MM.1S (cell line): Measurements from ENCODE around the gene KL.

Experiments used
- DNase-seq: peaks from one replicate; pipeline ENCODE4 v3.0.0-alpha.2; 2015
- H2AFZ ChIP-seq: fragments of 300-600 bp; sonication (generic); 2 replicates; pipeline ENCODE4 v1.6.0; 2016; ENCODE audit warnings: antibody characterized with exemption, low read length
- H3F3A ChIP-seq: fragments of 300-600 bp; sonication (generic); 2 replicates; pipeline ENCODE4 v1.6.1; 2016; ENCODE audit warnings: mild to moderate bottlenecking, antibody characterized with exemption, low read length, moderate library complexity, mixed read lengths; ENCODE audit not compliant: insufficient read depth
- H3K27ac ChIP-seq: fragments of 300-600 bp; sonication (generic); 2 replicates; pipeline ENCODE4 v1.5.1; 2016; ENCODE audit warnings: mild to moderate bottlenecking, low read length
- H3K27me3 ChIP-seq: fragments of 300-600 bp; sonication (generic); replicated peaks from 2 replicates; pipeline ENCODE4 v1.6.0; 2016; ENCODE audit warnings: low read length; ENCODE audit not compliant: insufficient read depth
- H3K36me3 ChIP-seq: fragments of 300-600 bp; sonication (generic); replicated peaks from 2 replicates; pipeline ENCODE4 v1.6.1; 2016; ENCODE audit warnings: mild to moderate bottlenecking, low read length, mixed read lengths; ENCODE audit not compliant: insufficient read depth
- H3K4me1 ChIP-seq: fragments of 300-600 bp; sonication (generic); 2 replicates; pipeline ENCODE4 v1.6.1; 2016; ENCODE audit warnings: low read length, mixed read lengths
- H3K4me2 ChIP-seq: fragments of 300-600 bp; sonication (generic); 2 replicates; pipeline ENCODE4 v1.6.0; 2016; ENCODE audit warnings: low read depth, low read length
- H3K4me3 ChIP-seq: fragments of 300-600 bp; sonication (generic); 2 replicates; pipeline ENCODE4 v1.5.1; 2016; ENCODE audit warnings: low read length, mixed read lengths
- H3K79me2 ChIP-seq: fragments of 300-600 bp; sonication (generic); 2 replicates; pipeline ENCODE4 v1.6.1; 2016; ENCODE audit warnings: mixed run types, low read length, mixed read lengths
- H3K9ac ChIP-seq: fragments of 300-600 bp; sonication (generic); 2 replicates; pipeline ENCODE4 v1.6.1; 2016; ENCODE audit warnings: low read length, mixed read lengths
- H3K9me2 ChIP-seq: fragments of 300-600 bp; sonication (generic); replicated peaks from 2 replicates; pipeline ENCODE4 v1.6.1; 2016; ENCODE audit warnings: mild to moderate bottlenecking, low read length, mixed read lengths; ENCODE audit not compliant: insufficient read depth
- H3K9me3 ChIP-seq: fragments of 300-600 bp; sonication (generic); replicated peaks from 2 replicates; pipeline ENCODE4 v1.6.1; 2016; ENCODE audit warnings: mild to moderate bottlenecking, low read length, mixed read lengths; ENCODE audit not compliant: insufficient read depth
- H4K20me1 ChIP-seq: fragments of 300-600 bp; sonication (generic); 2 replicates; pipeline ENCODE4 v1.6.1; 2016; ENCODE audit warnings: mild to moderate bottlenecking, low read length, moderate library complexity, mixed read lengths; ENCODE audit not compliant: insufficient read depth
- CTCF ChIP-seq: fragments of 300-600 bp; sonication (generic); IDR thresholded peaks from 2 replicates; pipeline ENCODE4 v1.5.1; 2016; ENCODE audit warnings: antibody characterized with exemption, low read length, mixed read lengths
- EZH2 ChIP-seq: fragments of 300-600 bp; sonication (generic); optimal IDR thresholded peaks from 2 replicates; pipeline ENCODE3; 2017; ENCODE audit warnings: low read depth, mild to moderate bottlenecking, antibody characterized with exemption, low read length, mixed read lengths
- EZH2phosphoT487 ChIP-seq: fragments of 300-600 bp; sonication (generic); IDR thresholded peaks from 2 replicates; pipeline ENCODE4 v1.6.1; 2018; ENCODE audit warnings: antibody characterized with exemption, low read length

KL gene

GRCh38 chr13:33083054-33083453 lies 66.8 kb downstream of the KL start:
- H3K27ac ChIP-seq, result no peak overlapping the region
- H3K79me2 ChIP-seq, result no peaks in the 10 kb centered on the region
- no peak overlapping the region for H3K4me3 ChIP-seq
- no peak overlapping the region for H2AFZ ChIP-seq
- H3F3A ChIP-seq, result no peaks in the 10 kb centered on the region
- H3K4me2 ChIP-seq, result no peak overlapping the region
- H4K20me1 ChIP-seq, result no peaks in the 10 kb centered on the region
- no peaks in the 10 kb centered on the region for H3K27me3 ChIP-seq
- no peaks in the 10 kb centered on the region for H3K4me1 ChIP-seq
- DNase-seq, result no peak
- no peaks in the 10 kb centered on the region for H3K9me2 ChIP-seq
- no peaks in the 10 kb centered on the region for H3K36me3 ChIP-seq
- TF ChIP-seq EZH2, result no peak
- H3K9me3 ChIP-seq, result no peaks in the 10 kb centered on the region
- H3K9ac ChIP-seq, result no peak overlapping the region

GRCh38 chr13:33087091-33087490 lies 70.9 kb downstream of the KL start:
- TF ChIP-seq CTCF (no peak), EZH2 (no peak), EZH2phosphoT487 (no peak)
- no peaks in the 10 kb centered on the region for H3K9me2 ChIP-seq
- H3K36me3 ChIP-seq, result no peaks in the 10 kb centered on the region
- H3K79me2 ChIP-seq, result no peaks in the 10 kb centered on the region
- no peak overlapping the region for H3K27ac ChIP-seq
- no peaks in the 10 kb centered on the region for H3K27me3 ChIP-seq
- no peak overlapping the region for H2AFZ ChIP-seq
- H3K4me2 ChIP-seq, result no peak overlapping the region
- no peaks in the 10 kb centered on the region for H3K4me1 ChIP-seq
- no peak overlapping the region for H3K9ac ChIP-seq
- H3K4me3 ChIP-seq, result no peak overlapping the region
- no peaks in the 10 kb centered on the region for H4K20me1 ChIP-seq
- DNase-seq, result no peak
- no peaks in the 10 kb centered on the region for H3K9me3 ChIP-seq
- no peaks in the 10 kb centered on the region for H3F3A ChIP-seq

- H3K36me3 ChIP-seq, result no peaks in the 10 kb centered on the region
- H3K4me1 ChIP-seq, result no peaks in the 10 kb centered on the region
- H3K9ac ChIP-seq, result no peak overlapping the region
- H3K4me2 ChIP-seq, result no peak overlapping the region
- no peak overlapping the region for H3K4me3 ChIP-seq
- no peak overlapping the region for H2AFZ ChIP-seq
- H3F3A ChIP-seq, result no peaks in the 10 kb centered on the region
- H3K9me3 ChIP-seq, result no peaks in the 10 kb centered on the region
- no peak overlapping the region for H3K27ac ChIP-seq
- DNase-seq, result no peak
- H4K20me1 ChIP-seq, result no peaks in the 10 kb centered on the region
- no peak for TF ChIP-seq EZH2phosphoT487
- TF ChIP-seq EZH2, result no peak
- no peak for TF ChIP-seq CTCF
- H3K79me2 ChIP-seq, result no peaks in the 10 kb centered on the region
- H3K9me2 ChIP-seq, result no peaks in the 10 kb centered on the region
- no peaks in the 10 kb centered on the region for H3K27me3 ChIP-seq
These were observed 71.6 kb downstream of the KL start for GRCh38 chr13:33087790-33088189.

- no peak overlapping the region for H3K27ac ChIP-seq
- no peaks in the 10 kb centered on the region for H3K9me3 ChIP-seq
- H3K27me3 ChIP-seq, result no peaks in the 10 kb centered on the region
- H3K9me2 ChIP-seq, result no peaks in the 10 kb centered on the region
- no peaks in the 10 kb centered on the region for H3K4me1 ChIP-seq
- H3K4me3 ChIP-seq, result no peak overlapping the region
- no peaks in the 10 kb centered on the region for H4K20me1 ChIP-seq
- H3K36me3 ChIP-seq, result no peaks in the 10 kb centered on the region
- DNase-seq, result no peak
- H2AFZ ChIP-seq, result no peak overlapping the region
- H3K4me2 ChIP-seq, result no peak overlapping the region
- no peaks in the 10 kb centered on the region for H3F3A ChIP-seq
- TF ChIP-seq EZH2phosphoT487, result no peak
- no peak for TF ChIP-seq CTCF
- TF ChIP-seq EZH2, result no peak
- H3K79me2 ChIP-seq, result no peaks in the 10 kb centered on the region
- H3K9ac ChIP-seq, result no peak overlapping the region
These were observed 73.1 kb downstream of the KL start for GRCh38 chr13:33089311-33089710.
